ENCODE measurements around the gene PRR7.

DNA sequence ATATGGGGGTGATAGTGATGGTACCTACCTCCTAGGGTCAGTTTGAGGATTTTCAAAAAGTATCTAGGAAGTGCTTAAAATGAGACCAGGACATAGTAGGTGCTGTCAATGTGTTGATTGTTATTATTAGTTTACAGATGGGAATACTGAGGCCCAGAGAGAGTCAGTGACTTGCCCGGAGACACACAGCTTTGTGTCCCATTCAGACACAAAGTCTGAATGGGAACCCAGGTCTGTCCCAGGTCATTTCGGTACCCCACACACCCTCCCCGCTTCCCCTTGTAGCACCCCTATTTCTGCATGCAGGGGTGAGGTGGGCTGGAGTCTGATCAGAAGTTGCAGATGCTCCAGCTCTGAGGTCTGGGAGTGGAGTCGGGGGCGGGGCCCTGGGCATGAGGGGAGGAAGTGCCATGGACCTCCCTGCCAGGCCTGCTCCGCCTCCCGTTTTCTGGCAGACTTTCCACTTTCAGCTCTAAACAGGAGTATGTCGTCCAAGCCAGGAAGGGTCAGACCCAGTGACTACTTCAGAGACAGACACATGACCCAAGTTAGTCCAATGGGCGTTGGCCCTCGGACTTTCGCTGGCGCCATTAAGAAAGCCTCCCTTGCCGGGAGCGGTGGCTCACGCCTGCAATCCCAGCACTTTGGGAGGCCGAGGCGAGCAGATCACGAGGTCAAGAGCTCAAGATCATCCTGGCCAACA lies 30.1 kb downstream of the PRR7 start:
- no peak for TF ChIP-seq POLR2AphosphoS5 (IDR thresholded peaks at IDR 0.05; ENCODE audit: low read depth, low read length)
- no peak for TF ChIP-seq POLR2A (IDR thresholded peaks at IDR 0.05; ENCODE audit: low read depth, low read length)
- no peak for TF ChIP-seq TAF1 (IDR thresholded peaks at IDR 0.05; ENCODE audit: borderline replicate concordance, low read depth, low read length)
